HCT116 (cell line): Measurements from ENCODE around the gene CAB39.

ENCODE experiments used
- MAX ChIP-seq: IDR thresholded peaks from 2 replicates; pipeline ENCODE4 v1.6.1; 2012
- POLR2AphosphoS5 ChIP-seq: IDR thresholded peaks from 2 replicates; pipeline ENCODE4 v1.6.1; 2011; ENCODE audit warnings: mild to moderate bottlenecking, low read depth, low read length, moderate library complexity
- RAD21 ChIP-seq: IDR thresholded peaks from 2 replicates; pipeline ENCODE4 v1.6.1; 2012; ENCODE audit warnings: low read depth, mild to moderate bottlenecking
- SP1 ChIP-seq: IDR thresholded peaks from 2 replicates; pipeline ENCODE4 v1.6.1; 2012; ENCODE audit warnings: low read depth
- ZBTB33 ChIP-seq: IDR thresholded peaks from 2 replicates; pipeline ENCODE4 v1.6.1; 2011; ENCODE audit warnings: mild to moderate bottlenecking, low read length, moderate library complexity; ENCODE audit not compliant: insufficient replicate concordance; ENCODE audit errors: extremely low read depth
- ZNF274 ChIP-seq: fragments of 200-500 bp; sonication (Bioruptor generic); IDR thresholded peaks from 2 replicates; pipeline ENCODE4 v1.6.1; 2014; ENCODE audit warnings: mild to moderate bottlenecking, low read depth, low read length, inconsistent platforms
- TF ChIP-seq, protein P1 (sequence below), 3 experiments: fragments of 200-600 bp in 1 of 3; sonication (generic) in 1 of 3; IDR thresholded peaks in 2 of 3; conservative IDR thresholded peaks in 1 of 3; 2 replicates each; pipeline ENCODE4 v1.5.1; 2012 to 2017; ENCODE audit warnings: low read depth in 2 of 3, low read length in 2 of 3, antibody characterized with exemption in 1 of 3, borderline replicate concordance in 1 of 3, control low read depth in 1 of 3, mild to moderate bottlenecking in 1 of 3, mixed read lengths in 1 of 3, mixed run types in 1 of 3, moderate library complexity in 1 of 3; ENCODE audit not compliant: insufficient read depth in 1 of 3

DNA sequence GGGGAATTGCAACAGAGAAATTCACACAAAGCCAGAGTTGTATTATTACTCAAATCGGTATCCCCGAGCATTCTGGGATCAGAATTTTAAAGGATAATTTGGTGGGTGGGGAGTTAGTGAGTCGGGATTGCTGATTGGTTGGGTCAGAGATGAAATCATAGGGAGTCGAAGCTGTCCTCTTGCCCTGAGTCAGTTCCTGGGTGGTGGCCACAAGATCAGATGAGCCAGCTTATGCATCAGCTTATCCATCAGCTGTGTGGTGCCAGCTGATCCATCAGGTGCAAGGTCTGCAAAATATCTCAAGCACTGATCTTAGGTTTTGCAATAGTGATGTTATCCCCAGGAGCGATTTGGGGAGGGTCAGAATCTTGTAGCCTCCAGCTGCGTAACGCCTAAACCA is 117.8 kb downstream of the CAB39 start:
- TF ChIP-seq ZBTB33 (no peak), SP1 (no peak), POLR2AphosphoS5 (no peak), RAD21 (no peak), MAX (no peak), ZNF274 (no peak)
- TF ChIP-seq, protein P1, sequence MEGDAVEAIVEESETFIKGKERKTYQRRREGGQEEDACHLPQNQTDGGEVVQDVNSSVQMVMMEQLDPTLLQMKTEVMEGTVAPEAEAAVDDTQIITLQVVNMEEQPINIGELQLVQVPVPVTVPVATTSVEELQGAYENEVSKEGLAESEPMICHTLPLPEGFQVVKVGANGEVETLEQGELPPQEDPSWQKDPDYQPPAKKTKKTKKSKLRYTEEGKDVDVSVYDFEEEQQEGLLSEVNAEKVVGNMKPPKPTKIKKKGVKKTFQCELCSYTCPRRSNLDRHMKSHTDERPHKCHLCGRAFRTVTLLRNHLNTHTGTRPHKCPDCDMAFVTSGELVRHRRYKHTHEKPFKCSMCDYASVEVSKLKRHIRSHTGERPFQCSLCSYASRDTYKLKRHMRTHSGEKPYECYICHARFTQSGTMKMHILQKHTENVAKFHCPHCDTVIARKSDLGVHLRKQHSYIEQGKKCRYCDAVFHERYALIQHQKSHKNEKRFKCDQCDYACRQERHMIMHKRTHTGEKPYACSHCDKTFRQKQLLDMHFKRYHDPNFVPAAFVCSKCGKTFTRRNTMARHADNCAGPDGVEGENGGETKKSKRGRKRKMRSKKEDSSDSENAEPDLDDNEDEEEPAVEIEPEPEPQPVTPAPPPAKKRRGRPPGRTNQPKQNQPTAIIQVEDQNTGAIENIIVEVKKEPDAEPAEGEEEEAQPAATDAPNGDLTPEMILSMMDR (IDR thresholded peaks at IDR 0.05 in 2 of 3, conservative IDR thresholded peaks at IDR 0.05 in 1 of 3; ENCODE audit: borderline replicate concordance in 1 of 3, insufficient read depth in 1 of 3, low read depth in 2 of 3, low read length in 2 of 3), result no peak
